CD4-positive, alpha-beta T cell (primary cell): Measurements from ENCODE around the gene CDC37. TPM values are rescaled to one million over a fixed set of nuclear protein-coding genes. Genes with fewer than 3 reads are reported as not detected.

Source experiments
- ATAC-seq: fragments of 200-7000 bp; cut with Tn5 transposase; one replicate; pipeline ENCODE4 v1.10.0; 2022; ENCODE audit warnings: mild to moderate bottlenecking; ENCODE audit not compliant: poor library complexity
- CTCF ChIA-PET: fragments of 350-600 bp; sonication (Branson Sonifier 250); formaldehyde crosslinking; loops from one replicate; lab custom pipeline; 2021; ENCODE audit warnings: antibody characterized with exemption, inconsistent platforms; lab: Charles Lee
- POLR2A ChIA-PET: fragments of 350-600 bp; sonication (Branson Sonifier 250); formaldehyde crosslinking; loops from one replicate; lab custom pipeline; 2021; ENCODE audit warnings: antibody characterized with exemption, inconsistent platforms; lab: Charles Lee
- DNase-seq, 14 experiments: peaks; one replicate each; pipeline ENCODE4 v3.0.0-alpha.2; 2013 to 2020; ENCODE audit warnings: mixed read lengths in 2 of 14
- H3K27ac ChIP-seq, 2 donors: one replicate each; pipeline versions ENCODE4 v1.5.1 to v1.7.0; 2013; ENCODE audit warnings: low read length in 2 of 2, low read depth in 1 of 2, mild to moderate bottlenecking in 1 of 2
- H3K27me3 ChIP-seq, 2 experiments: 1 replicate in 1 of 2; 2 replicates in 1 of 2; pipeline versions ENCODE4 v1.6.1 to v1.7.0; 2013; ENCODE audit warnings: low read length in 2 of 2, control low read depth in 1 of 2, mild to moderate bottlenecking in 1 of 2, moderate library complexity in 1 of 2; ENCODE audit not compliant: insufficient read depth in 2 of 2, control insufficient read depth in 1 of 2
- H3K36me3 ChIP-seq: one replicate; pipeline ENCODE4 v1.6.1; 2013; ENCODE audit warnings: low read length, control low read depth; ENCODE audit not compliant: insufficient read depth
- H3K4me1 ChIP-seq: one replicate; pipeline ENCODE4 v1.6.1; 2013; ENCODE audit warnings: low read length, control low read depth; ENCODE audit not compliant: insufficient read depth
- H3K4me3 ChIP-seq: one replicate; pipeline ENCODE4 v1.5.1; 2013; ENCODE audit warnings: mild to moderate bottlenecking, low read length, moderate library complexity
- H3K9me3 ChIP-seq, 2 experiments: 1 replicate in 1 of 2; 2 replicates in 1 of 2; pipeline versions ENCODE4 v1.6.1 to v1.7.0; 2013; ENCODE audit warnings: low read length in 2 of 2, mild to moderate bottlenecking in 2 of 2, control low read depth in 1 of 2, moderate library complexity in 1 of 2; ENCODE audit not compliant: control insufficient read depth in 1 of 2, insufficient read depth in 1 of 2
- H3K27ac Mint-ChIP-seq: one replicate; pipeline ENCODE4 v1.8.0; 2020; ENCODE audit warnings: mixed read lengths
- H3K27me3 Mint-ChIP-seq: one replicate; pipeline ENCODE4 v1.8.0; 2021; ENCODE audit warnings: mixed read lengths
- H3K36me3 Mint-ChIP-seq: one replicate; pipeline ENCODE4 v1.8.0; 2021; ENCODE audit warnings: low read depth, mixed read lengths
- H3K4me1 Mint-ChIP-seq: one replicate; pipeline ENCODE4 v1.8.0; 2021; ENCODE audit warnings: low read depth, mixed read lengths
- H3K4me3 Mint-ChIP-seq: one replicate; pipeline ENCODE4 v1.8.0; 2020; ENCODE audit warnings: mild to moderate bottlenecking, mixed read lengths
- H3K9me3 Mint-ChIP-seq: one replicate; pipeline ENCODE4 v1.8.0; 2020; ENCODE audit warnings: mixed read lengths
- intact Hi-C, 2 experiments: fragments of 100-400 bp; cut with DNase I in 1 of 2; cut with micrococcal nuclease in 1 of 2; formaldehyde crosslinking; loops; one replicate each; pipeline versions ENCODE4 v1.15.1 to v1.9.0; 2023 to 2025; cut with DNase I, micrococcal nuclease
- microRNA-seq: library from miRNA; unstranded; fragments of <30 nt; microRNA quantifications from one replicate; pipeline ENCODE4 v1.2.0, GENCODE V29; 2021; ENCODE audit warnings: borderline microRNAs expressed, borderline replicate concordance
- total RNA-seq, 174 experiments: library from RNA in 2 of 174; stranded (reverse) in 2 of 174; gene quantifications; one replicate each; pipeline ENCODE4 v1.2.3 and lab custom pipeline; 2021 to 2026
- TF ChIP-seq, protein P1 (sequence below): fragments of 200-600 bp; IDR thresholded peaks from one replicate; pipeline ENCODE4 v1.8.0; 2022; ENCODE audit warnings: antibody characterized with exemption, mild to moderate bottlenecking

CDC37 gene
- total RNA-seq, 2 experiments from 2014 or later, result 162 to 164 TPM

- H3K36me3 Mint-ChIP-seq, result no peaks in the 10 kb centered on the region
- no peak overlapping the region for H3K27ac Mint-ChIP-seq
- H3K27me3 ChIP-seq, result no peaks in the 10 kb centered on the region
- peaks cover 4% of the 10 kb centered on the region for H3K4me1 Mint-ChIP-seq
- H3K9me3 ChIP-seq, result no peaks in the 10 kb centered on the region
- H3K4me1 ChIP-seq, result peaks cover 12% of the 10 kb centered on the region
- H3K9me3 Mint-ChIP-seq, result no peaks in the 10 kb centered on the region
- intact Hi-C loops, result no loop called here
- H3K27ac ChIP-seq, result no peak overlapping the region
- H3K36me3 ChIP-seq, result peaks cover under 1% of the 10 kb centered on the region
- no peak overlapping the region for H3K4me3 Mint-ChIP-seq
- no peak for ATAC-seq
- ChIA-PET POLR2A (interaction anchor here (0.5 kb wide), 1 partner anchor 36 kb away, joined by 3 read pairs; the partner anchor contains the start of gene TYK2), CTCF (interaction anchor here (0.9 kb wide), 1 partner anchor 86 kb away, joined by 3 read pairs; no protein-coding TSS in a partner anchor)
- no peak overlapping the region for H3K4me3 ChIP-seq
- TF ChIP-seq, protein P1, sequence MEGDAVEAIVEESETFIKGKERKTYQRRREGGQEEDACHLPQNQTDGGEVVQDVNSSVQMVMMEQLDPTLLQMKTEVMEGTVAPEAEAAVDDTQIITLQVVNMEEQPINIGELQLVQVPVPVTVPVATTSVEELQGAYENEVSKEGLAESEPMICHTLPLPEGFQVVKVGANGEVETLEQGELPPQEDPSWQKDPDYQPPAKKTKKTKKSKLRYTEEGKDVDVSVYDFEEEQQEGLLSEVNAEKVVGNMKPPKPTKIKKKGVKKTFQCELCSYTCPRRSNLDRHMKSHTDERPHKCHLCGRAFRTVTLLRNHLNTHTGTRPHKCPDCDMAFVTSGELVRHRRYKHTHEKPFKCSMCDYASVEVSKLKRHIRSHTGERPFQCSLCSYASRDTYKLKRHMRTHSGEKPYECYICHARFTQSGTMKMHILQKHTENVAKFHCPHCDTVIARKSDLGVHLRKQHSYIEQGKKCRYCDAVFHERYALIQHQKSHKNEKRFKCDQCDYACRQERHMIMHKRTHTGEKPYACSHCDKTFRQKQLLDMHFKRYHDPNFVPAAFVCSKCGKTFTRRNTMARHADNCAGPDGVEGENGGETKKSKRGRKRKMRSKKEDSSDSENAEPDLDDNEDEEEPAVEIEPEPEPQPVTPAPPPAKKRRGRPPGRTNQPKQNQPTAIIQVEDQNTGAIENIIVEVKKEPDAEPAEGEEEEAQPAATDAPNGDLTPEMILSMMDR, result no peak
- DNase-seq, result no peak
- H3K27me3 Mint-ChIP-seq, result no peaks in the 10 kb centered on the region
These were observed 58.6 kb downstream of the CDC37 start for GRCh38 chr19:10344780-10345179.

- no peak for DNase-seq
- Histone ChIP-seq H3K36me3 (no peaks in the 10 kb centered on the region), H3K4me1 (peaks cover 24% of the 10 kb centered on the region), H3K27me3 (no peaks in the 10 kb centered on the region), H3K27ac (no peak overlapping the region), H3K9me3 (no peaks in the 10 kb centered on the region), H3K4me3 (no peak overlapping the region)
- ATAC-seq, result no peak
- Mint-ChIP-seq H3K27ac (no peak overlapping the region), H3K27me3 (no peaks in the 10 kb centered on the region), H3K9me3 (no peaks in the 10 kb centered on the region), H3K4me3 (no peak overlapping the region), H3K36me3 (peaks cover 8% of the 10 kb centered on the region), H3K4me1 (peaks cover 17% of the 10 kb centered on the region)
- TF ChIP-seq, protein P1, result no peak
- intact Hi-C loops, result no loop called here
- ChIA-PET CTCF (interaction anchor here (0.7 kb wide), 1 partner anchor 63 kb away, joined by 4 read pairs; no protein-coding TSS in a partner anchor), POLR2A (interaction anchor here (0.9 kb wide), 1 partner anchor 10 kb away, joined by 5 read pairs; the partner anchor contains the start of gene RAVER1)
These were observed 59.8 kb downstream of the CDC37 start for GRCh38 chr19:10343495-10343894.

Small RNA genes within 50 kb of the gene (microRNA-seq; reads per million reads assigned to microRNA genes)
- 0.81 reads per million for gene MIR1181

Other genes with a start within 250 kb of the CDC37 start
- gene DNMT1, start 208.6 kb downstream of the CDC37 start, total RNA-seq, result 100 to 1,000 TPM; 159 to 160 TPM
- gene S1PR2, start 172.2 kb downstream of the CDC37 start, total RNA-seq, result 10 to 100 TPM; 14.6 to 17.2 TPM
- gene MRPL4, start 151.3 kb downstream of the CDC37 start, total RNA-seq, result 10 to 100 TPM; 44.6 to 47.3 TPM
- gene ICAM1, start 132.4 kb downstream of the CDC37 start, total RNA-seq, result 1 to 10 TPM; 7.0 to 7.4 TPM
- under 1 TPM; 0.52 to 0.70 TPM for gene ICAM4, start 116.6 kb downstream of the CDC37 start, total RNA-seq
- gene ICAM5, start 113.6 kb downstream of the CDC37 start, total RNA-seq, result not detected
- gene ZGLP1, start 93.7 kb downstream of the CDC37 start, total RNA-seq, result 1 to 10 TPM; 1.6 to 2.6 TPM
- gene FDX2, start 87.5 kb downstream of the CDC37 start, total RNA-seq, result 1 to 10 TPM; 1.2 to 1.9 TPM
- 10 to 100 TPM; 20.5 to 21.3 TPM for gene RAVER1, start 70.0 kb downstream of the CDC37 start, total RNA-seq
- gene ICAM3, start 63.9 kb downstream of the CDC37 start, total RNA-seq, result 100 to 1,000 TPM; 164 to 173 TPM
- gene TYK2, start 23.0 kb downstream of the CDC37 start, total RNA-seq, result 100 to 1,000 TPM; 229 to 253 TPM
- gene PDE4A, start 17.0 kb upstream of the CDC37 start, total RNA-seq, result 1 to 10 TPM; 1.5 to 2.1 TPM
- gene KEAP1, start 99.8 kb upstream of the CDC37 start, total RNA-seq, result 10 to 100 TPM; 10.5 to 11.6 TPM
- gene S1PR5, start 113.9 kb upstream of the CDC37 start, total RNA-seq, result under 1 TPM; 0.55 to 0.92 TPM
- 10 to 100 TPM; 81.1 to 84.6 TPM for gene ATG4D, start 140.4 kb upstream of the CDC37 start, total RNA-seq
- 10 to 100 TPM; 36.8 to 39.6 TPM for gene KRI1, start 162.5 kb upstream of the CDC37 start, total RNA-seq
- 10 to 100 TPM; 83.3 to 84.0 TPM for gene CDKN2D, start 165.4 kb upstream of the CDC37 start, total RNA-seq
- under 1 TPM in 1 of 2 experiments, not detected in 1; 0.77 TPM for gene AP1M2, start 183.8 kb upstream of the CDC37 start, total RNA-seq
- gene SLC44A2, start 222.0 kb upstream of the CDC37 start, total RNA-seq, result 100 to 1,000 TPM; 151 to 168 TPM